Aorta (tissue), 4 donors: ENCODE measurements around the gene GGACT. TPM values are rescaled to one million over a fixed set of nuclear protein-coding genes. Genes with fewer than 3 reads are reported as not detected.

Experiments used
- polyA plus RNA-seq, 2 donors: library from polyadenylated mRNA; stranded (reverse); fragments of 200-250 nt; gene quantifications; one replicate each; pipeline ENCODE4 v1.2.3, GENCODE V29; 2013
- total RNA-seq, 2 donors: library from RNA; stranded (reverse); fragmentation: NEBNext Ultra II Directional; extraction: Animal tissue kit (Norgen Biotek cat#: 25700); gene quantifications; one replicate each; pipeline ENCODE4 v1.2.1, GENCODE V29; 2021
- donor health status: healthy with polysubstance abuse.
- donor health status: Bipolar disorder and iron deficiency.
- donor health status: DM: no; HTN: no; CAD: no.
- donor health status: DM: yes; HTN: yes; CAD: no.

Gene GGACT
- total and polyA plus RNA-seq, 4 donors, result 0.75 to 5.3 (median 2.8) TPM

Other genes with a start within 250 kb of the GGACT start
- gene TMTC4, start 86.0 kb upstream of the GGACT start, total RNA-seq, result 10 to 100 TPM in 1 of 2 donors, 1 to 10 TPM in 1; 5.7 to 13.1 TPM
- gene TMTC4, start 86.0 kb upstream of the GGACT start, polyA plus RNA-seq, result 1 to 10 TPM; 1.8 to 2.4 TPM